Activated T-helper 17 cell treated with anti-CD3 and anti-CD28 coated beads, Interleukin-2, amount 50 U/mL, for 72 hours (primary cell): ENCODE data around the gene SCAMP3. TPM values are rescaled to one million over a fixed set of nuclear protein-coding genes. Genes with fewer than 3 reads are reported as not detected.

Experiments
- ATAC-seq: fragments of 150-1000 bp; cut with Tn5 transposase; replicated peaks from 2 replicates; pipeline ENCODE4 v1.10.0; 2021; ENCODE audit warnings: mild to moderate bottlenecking, moderate library complexity
- H3K27ac Mint-ChIP-seq: one replicate; pipeline ENCODE4 v1.8.0; 2022; ENCODE audit warnings: mixed read lengths
- H3K27me3 Mint-ChIP-seq: one replicate; pipeline ENCODE4 v1.8.0; 2022; ENCODE audit warnings: mixed read lengths
- H3K36me3 Mint-ChIP-seq: one replicate; pipeline ENCODE4 v1.8.0; 2022; ENCODE audit warnings: low read depth, mild to moderate bottlenecking, mixed read lengths
- H3K4me1 Mint-ChIP-seq: one replicate; pipeline ENCODE4 v1.8.0; 2022; ENCODE audit warnings: mixed read lengths
- H3K4me3 Mint-ChIP-seq: one replicate; pipeline ENCODE4 v1.8.0; 2022; ENCODE audit warnings: mild to moderate bottlenecking, mixed read lengths
- H3K9me3 Mint-ChIP-seq: one replicate; pipeline ENCODE4 v1.8.0; 2022; ENCODE audit warnings: mixed read lengths
- total RNA-seq, 2 donors: library from RNA; stranded (reverse); gene quantifications; one replicate each; pipeline ENCODE4 v1.2.3, GENCODE V29; 2022

Gene SCAMP3
- total RNA-seq: 100 to 1,000 TPM in 1 of 2 donors, 10 to 100 TPM in 1; 84.0 to 123 TPM

- peak; percentile 97 for ATAC-seq
Measured at GRCh38 chr1:155261852-155262673, at the start of gene SCAMP3. Gene SCAMP3, minus strand, starts transcription at chr1:155262360. Its CDS starts 209 bp downstream, at chr1:155262151.

GRCh38 chr1:155309423-155310021 lies 47.4 kb upstream of the SCAMP3 start:
- H3K36me3 Mint-ChIP-seq: peaks cover 64% of the 10 kb centered on the region
- no peak for ATAC-seq
- peak overlapping the region; percentile 97 for H3K4me3 Mint-ChIP-seq
- peak overlapping the region; percentile 98 for H3K27ac Mint-ChIP-seq
- H3K9me3 Mint-ChIP-seq: no peaks in the 10 kb centered on the region
- H3K4me1 Mint-ChIP-seq: peaks cover 16% of the 10 kb centered on the region
- H3K27me3 Mint-ChIP-seq: no peaks in the 10 kb centered on the region

More at GRCh38 chr1:155261852-155262673, at the start of gene SCAMP3:
- H3K27me3 Mint-ChIP-seq: no peaks in the 10 kb centered on the region
- peaks cover 19% of the 10 kb centered on the region for H3K4me1 Mint-ChIP-seq
- H3K9me3 Mint-ChIP-seq: no peaks in the 10 kb centered on the region
- peak within 1 kb of the TSS; percentile 95 for H3K27ac Mint-ChIP-seq
- peak within 1 kb of the TSS; percentile 96 for H3K4me3 Mint-ChIP-seq
- H3K36me3 Mint-ChIP-seq: peaks cover 99% of the 10 kb centered on the region

- H3K4me3 Mint-ChIP-seq: peak within 1 kb of the TSS; percentile 97
- peaks cover 16% of the 10 kb centered on the region for H3K4me1 Mint-ChIP-seq
- peak within 1 kb of the TSS; percentile 98 for H3K27ac Mint-ChIP-seq
- H3K36me3 Mint-ChIP-seq: peaks cover 57% of the 10 kb centered on the region
- H3K9me3 Mint-ChIP-seq: no peaks in the 10 kb centered on the region
- H3K27me3 Mint-ChIP-seq: no peaks in the 10 kb centered on the region
- peak; percentile 98 for ATAC-seq
Measured at GRCh38 chr1:155308493-155309422, 46.6 kb upstream of the SCAMP3 start, which contains the start of gene FDPS. Gene FDPS, plus strand, starts transcription at chr1:155308866. Its CDS starts 924 bp downstream, at chr1:155309790.

- Mint-ChIP-seq H3K36me3 (peaks cover 43% of the 10 kb centered on the region), H3K4me3 (peak overlapping the region; percentile 97), H3K9me3 (no peaks in the 10 kb centered on the region), H3K27ac (peak overlapping the region; percentile 98), H3K4me1 (peaks cover 14% of the 10 kb centered on the region), H3K27me3 (no peaks in the 10 kb centered on the region)
- ATAC-seq: no peak
Measured at GRCh38 chr1:155307247-155307740, 45.1 kb upstream of the SCAMP3 start.

- H3K27ac Mint-ChIP-seq: no peak overlapping the region
- no peak for ATAC-seq
- no peaks in the 10 kb centered on the region for H3K9me3 Mint-ChIP-seq
- peaks cover 5% of the 10 kb centered on the region for H3K4me1 Mint-ChIP-seq
- no peak overlapping the region for H3K4me3 Mint-ChIP-seq
- peaks cover 29% of the 10 kb centered on the region for H3K36me3 Mint-ChIP-seq
- H3K27me3 Mint-ChIP-seq: no peaks in the 10 kb centered on the region
Measured at GRCh38 chr1:155305881-155306391, 43.8 kb upstream of the SCAMP3 start.

GRCh38 chr1:155304558-155305063 lies 42.5 kb upstream of the SCAMP3 start:
- Mint-ChIP-seq H3K27me3 (no peaks in the 10 kb centered on the region), H3K27ac (peak overlapping the region; percentile 65), H3K4me3 (no peak overlapping the region), H3K36me3 (peaks cover 16% of the 10 kb centered on the region), H3K9me3 (no peaks in the 10 kb centered on the region), H3K4me1 (no peaks in the 10 kb centered on the region)
- no peak for ATAC-seq

- H3K4me1 Mint-ChIP-seq: no peaks in the 10 kb centered on the region
- peaks cover 12% of the 10 kb centered on the region for H3K27me3 Mint-ChIP-seq
Measured at GRCh38 chr1:155301342-155301841, 39.2 kb upstream of the SCAMP3 start, which contains the start of gene PKLR. Gene PKLR, minus strand, starts transcription at chr1:155301438. Its CDS starts 43 bp downstream, at chr1:155301395.

GRCh38 chr1:155300553-155301329 lies 38.6 kb upstream of the SCAMP3 start:
- H3K27me3 Mint-ChIP-seq: peaks cover 18% of the 10 kb centered on the region
- no peaks in the 10 kb centered on the region for H3K4me1 Mint-ChIP-seq
- no peaks in the 10 kb centered on the region for H3K36me3 Mint-ChIP-seq
- no peak for ATAC-seq
- H3K27ac Mint-ChIP-seq: no peak overlapping the region
- no peak overlapping the region for H3K4me3 Mint-ChIP-seq
- no peaks in the 10 kb centered on the region for H3K9me3 Mint-ChIP-seq

More at GRCh38 chr1:155301342-155301841, 39.2 kb upstream of the SCAMP3 start, which contains the start of gene PKLR:
- Mint-ChIP-seq H3K27ac (no peak within 1 kb of the TSS), H3K36me3 (no peaks in the 10 kb centered on the region), H3K9me3 (no peaks in the 10 kb centered on the region), H3K4me3 (no peak within 1 kb of the TSS)
- ATAC-seq: no peak

- Mint-ChIP-seq H3K4me1 (no peaks in the 10 kb centered on the region), H3K4me3 (no peak overlapping the region), H3K36me3 (no peaks in the 10 kb centered on the region), H3K9me3 (no peaks in the 10 kb centered on the region), H3K27ac (no peak overlapping the region), H3K27me3 (peaks cover 21% of the 10 kb centered on the region)
- no peak for ATAC-seq
Measured at GRCh38 chr1:155300024-155300423, 37.9 kb upstream of the SCAMP3 start.

- ATAC-seq: no peak
- Mint-ChIP-seq H3K27ac (no peak overlapping the region), H3K9me3 (no peaks in the 10 kb centered on the region), H3K36me3 (no peaks in the 10 kb centered on the region), H3K27me3 (peaks cover 29% of the 10 kb centered on the region), H3K4me3 (no peak overlapping the region), H3K4me1 (no peaks in the 10 kb centered on the region)
Measured at GRCh38 chr1:155297384-155297783, 35.2 kb upstream of the SCAMP3 start.

- Mint-ChIP-seq H3K36me3 (no peaks in the 10 kb centered on the region), H3K4me1 (no peaks in the 10 kb centered on the region), H3K4me3 (no peak overlapping the region), H3K9me3 (no peaks in the 10 kb centered on the region), H3K27me3 (peaks cover 29% of the 10 kb centered on the region), H3K27ac (no peak overlapping the region)
- ATAC-seq: no peak
Measured at GRCh38 chr1:155296661-155297060, 34.5 kb upstream of the SCAMP3 start.

- Mint-ChIP-seq H3K27me3 (peaks cover 29% of the 10 kb centered on the region), H3K4me3 (no peak overlapping the region), H3K27ac (no peak overlapping the region), H3K9me3 (no peaks in the 10 kb centered on the region), H3K4me1 (no peaks in the 10 kb centered on the region), H3K36me3 (no peaks in the 10 kb centered on the region)
- ATAC-seq: no peak
Measured at GRCh38 chr1:155295942-155296267, 33.7 kb upstream of the SCAMP3 start.
